GM19455 (cell line): Measurements from ENCODE around the gene CRACR2A.

ENCODE experiments used
- ATAC-seq: cut with Tn5 transposase; IDR thresholded peaks from one replicate; pipeline ENCODE4 v1.9.1; 2021; ENCODE audit not compliant: unreplicated experiment

The CRACR2A gene, protein sequence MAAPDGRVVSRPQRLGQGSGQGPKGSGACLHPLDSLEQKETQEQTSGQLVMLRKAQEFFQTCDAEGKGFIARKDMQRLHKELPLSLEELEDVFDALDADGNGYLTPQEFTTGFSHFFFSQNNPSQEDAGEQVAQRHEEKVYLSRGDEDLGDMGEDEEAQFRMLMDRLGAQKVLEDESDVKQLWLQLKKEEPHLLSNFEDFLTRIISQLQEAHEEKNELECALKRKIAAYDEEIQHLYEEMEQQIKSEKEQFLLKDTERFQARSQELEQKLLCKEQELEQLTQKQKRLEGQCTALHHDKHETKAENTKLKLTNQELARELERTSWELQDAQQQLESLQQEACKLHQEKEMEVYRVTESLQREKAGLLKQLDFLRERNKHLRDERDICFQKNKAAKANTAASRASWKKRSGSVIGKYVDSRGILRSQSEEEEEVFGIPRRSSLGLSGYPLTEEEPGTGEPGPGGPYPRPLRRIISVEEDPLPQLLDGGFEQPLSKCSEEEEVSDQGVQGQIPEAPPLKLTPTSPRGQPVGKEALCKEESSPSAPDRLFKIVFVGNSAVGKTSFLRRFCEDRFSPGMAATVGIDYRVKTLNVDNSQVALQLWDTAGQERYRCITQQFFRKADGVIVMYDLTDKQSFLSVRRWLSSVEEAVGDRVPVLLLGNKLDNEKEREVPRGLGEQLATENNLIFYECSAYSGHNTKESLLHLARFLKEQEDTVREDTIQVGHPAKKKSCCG

DNA sequence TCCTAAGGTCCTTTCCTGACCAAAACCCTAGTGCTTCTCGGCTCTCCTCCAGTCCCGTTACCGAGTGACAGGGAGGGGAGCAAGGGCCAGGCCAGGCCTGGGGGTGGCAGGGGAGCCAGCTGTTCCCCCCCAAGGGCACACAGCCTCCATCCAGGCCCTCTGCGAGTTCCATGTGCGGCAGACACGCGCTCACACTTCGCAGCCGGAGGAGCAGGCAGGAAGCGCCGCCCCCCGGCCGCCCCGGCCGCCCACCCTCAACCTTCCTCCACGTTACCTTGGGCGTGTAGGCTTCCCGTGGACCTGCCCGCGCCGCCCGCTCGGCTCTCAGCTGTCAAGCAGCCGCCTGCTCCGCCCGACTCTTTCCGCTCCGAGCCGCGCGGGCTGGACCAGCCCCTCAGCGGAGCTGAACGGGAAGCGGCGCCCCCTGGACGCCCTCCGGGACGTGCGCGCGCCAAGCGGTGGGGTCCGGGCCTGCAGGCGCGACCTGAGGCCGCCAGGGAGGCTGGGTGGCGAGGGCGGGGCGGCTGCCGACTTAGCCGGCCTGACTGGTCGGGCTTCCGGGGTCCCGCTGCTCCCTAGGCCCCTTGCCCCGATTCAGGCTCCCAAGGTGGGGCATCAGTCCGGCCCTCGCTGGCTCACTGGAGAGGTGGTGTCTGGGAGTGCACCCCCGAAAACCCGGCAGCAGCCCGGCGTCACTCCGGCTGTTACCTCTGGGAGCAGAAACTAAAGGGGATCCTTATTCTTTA, at the start of gene CRACR2A:
CRACR2A (minus strand) TSS at position 369 of the 746 bp plus-strand sequence. CDS start 56,110 bp downstream, outside the sequence.
- ATAC-seq = peak; percentile 85

DNA sequence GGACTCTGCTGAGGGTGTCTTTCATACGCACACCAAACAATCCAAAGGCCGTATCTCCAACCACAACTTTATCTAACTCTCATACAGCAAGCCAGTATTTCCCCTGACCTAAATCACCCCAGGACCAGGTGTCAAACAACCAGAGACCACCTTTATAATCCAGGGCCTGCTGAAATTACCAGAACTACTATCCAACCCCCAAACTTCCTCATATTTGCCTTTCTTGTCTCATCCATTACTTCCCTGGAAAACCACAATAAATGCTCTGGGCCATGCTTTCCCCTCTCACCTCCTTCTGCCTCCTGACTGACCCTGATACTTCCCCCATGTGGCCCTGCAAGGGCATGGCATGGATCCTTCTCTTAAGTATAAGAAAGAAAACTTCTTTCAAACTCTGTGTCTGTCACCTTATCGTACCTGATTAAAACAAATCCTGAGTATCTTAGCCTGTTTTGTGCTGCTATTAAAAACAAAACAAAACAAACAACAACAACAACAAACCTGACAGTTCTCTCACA, 44.7 kb upstream of the CRACR2A start:
- no peak for ATAC-seq

DNA sequence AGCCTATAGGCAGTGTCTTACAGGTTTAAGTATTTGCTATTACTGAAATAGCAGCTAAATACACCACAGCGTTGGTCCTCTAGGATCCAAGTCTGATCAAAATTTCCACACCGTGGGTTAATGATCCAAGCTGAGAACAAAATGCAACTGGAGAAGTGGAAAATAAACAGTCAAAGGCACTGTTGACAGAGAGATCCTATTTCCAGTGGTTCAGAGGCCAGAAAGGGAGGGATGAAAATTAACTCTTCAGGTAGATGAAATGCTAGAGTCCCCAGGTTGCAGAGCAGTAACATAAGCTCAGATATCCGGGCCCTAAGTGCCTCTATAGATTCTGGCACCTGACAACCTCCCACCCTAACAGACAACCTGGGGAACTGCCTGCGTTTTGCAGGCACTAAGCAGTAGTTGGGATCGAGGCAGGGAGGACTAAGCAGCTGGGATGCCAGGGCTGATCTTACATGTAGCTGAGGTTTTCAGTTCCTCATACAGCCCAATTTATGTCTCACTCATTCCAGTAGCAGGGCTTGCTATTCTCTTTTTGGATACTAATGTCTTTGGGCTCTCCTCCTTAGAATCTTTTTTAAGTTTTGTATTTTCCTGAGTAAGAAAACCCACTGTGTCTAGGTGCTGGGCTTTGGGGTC, 42.7 kb upstream of the CRACR2A start:
- no peak for ATAC-seq

DNA sequence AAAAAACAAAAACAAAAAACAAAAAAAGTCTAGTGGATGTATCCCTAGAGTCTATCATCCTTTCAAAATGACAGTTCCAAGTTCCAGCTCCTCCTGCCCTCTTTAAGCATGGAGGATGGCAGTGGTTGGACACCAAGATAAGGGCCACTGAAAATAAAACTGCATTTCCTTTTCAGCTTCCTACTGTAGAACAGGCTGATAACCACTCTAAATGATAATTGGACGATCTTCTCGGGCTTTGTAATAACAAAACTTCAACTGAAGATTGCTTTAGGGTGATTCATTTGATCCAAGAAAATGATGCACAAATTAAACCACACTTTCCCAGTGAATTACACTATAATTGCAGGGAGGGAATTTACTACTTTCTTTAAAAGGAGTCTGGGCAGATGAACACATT, 42.2 kb upstream of the CRACR2A start:
- ATAC-seq = no peak

DNA sequence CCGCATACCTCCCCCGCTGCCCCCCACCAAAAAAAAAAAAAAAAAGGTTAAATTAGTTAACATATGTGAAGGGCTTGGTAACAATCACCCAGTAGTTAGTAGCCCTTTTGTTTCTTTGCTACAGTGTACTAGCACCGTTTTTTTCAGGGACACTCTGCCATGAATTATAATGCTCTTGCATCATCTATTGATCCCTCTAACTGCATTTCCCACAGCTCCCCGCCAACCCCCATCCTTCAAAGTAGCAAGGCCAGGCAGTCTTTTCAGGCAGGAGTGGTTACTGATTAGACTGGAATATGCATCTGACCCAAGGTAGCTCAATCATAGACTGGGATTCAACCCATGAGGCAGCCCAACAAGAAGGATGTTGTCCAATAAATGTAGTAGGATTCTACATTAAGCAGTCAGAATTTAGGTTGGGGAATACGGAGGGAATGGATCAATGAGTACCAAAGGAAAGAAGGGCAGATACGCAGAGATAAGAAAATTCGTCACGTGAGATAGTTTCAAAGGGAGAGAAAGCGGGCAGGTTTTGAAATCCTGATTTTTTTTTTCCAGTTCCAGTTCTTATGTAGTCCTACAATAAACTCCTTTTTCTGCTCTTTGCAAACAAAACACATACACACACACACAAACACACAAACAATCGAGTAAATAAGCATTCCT, 39.8 kb upstream of the CRACR2A start:
- no peak for ATAC-seq

DNA sequence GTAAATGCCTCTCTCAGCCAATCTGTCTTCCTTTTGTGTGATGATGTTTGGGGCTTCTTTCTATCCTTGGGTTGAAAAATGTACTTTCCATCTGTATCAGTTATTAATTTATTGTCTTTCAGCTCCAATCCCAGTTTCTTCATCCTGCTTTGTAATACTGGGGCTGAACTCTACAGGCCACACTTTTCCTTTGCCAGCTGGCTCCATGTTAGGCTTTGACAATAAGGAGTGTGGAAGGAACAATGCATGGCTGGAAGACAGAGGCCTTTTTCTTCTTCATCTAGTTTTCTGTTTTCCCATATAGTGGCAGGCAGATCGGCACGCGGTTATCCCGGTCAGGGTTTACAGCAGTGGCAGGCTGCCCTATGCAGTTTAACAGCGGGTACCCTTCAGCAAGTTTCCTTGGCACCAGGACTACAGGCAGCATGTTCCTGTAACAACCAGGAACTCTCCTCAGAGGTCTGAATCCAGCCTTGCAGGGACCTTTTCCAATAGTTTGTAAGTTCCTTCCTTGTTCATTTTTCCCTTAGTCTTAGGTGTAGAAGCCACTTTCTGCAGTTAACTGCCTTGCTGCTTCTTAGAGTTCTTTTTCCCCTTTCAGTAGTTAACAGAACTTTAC, 38.5 kb upstream of the CRACR2A start:
- no peak for ATAC-seq

DNA sequence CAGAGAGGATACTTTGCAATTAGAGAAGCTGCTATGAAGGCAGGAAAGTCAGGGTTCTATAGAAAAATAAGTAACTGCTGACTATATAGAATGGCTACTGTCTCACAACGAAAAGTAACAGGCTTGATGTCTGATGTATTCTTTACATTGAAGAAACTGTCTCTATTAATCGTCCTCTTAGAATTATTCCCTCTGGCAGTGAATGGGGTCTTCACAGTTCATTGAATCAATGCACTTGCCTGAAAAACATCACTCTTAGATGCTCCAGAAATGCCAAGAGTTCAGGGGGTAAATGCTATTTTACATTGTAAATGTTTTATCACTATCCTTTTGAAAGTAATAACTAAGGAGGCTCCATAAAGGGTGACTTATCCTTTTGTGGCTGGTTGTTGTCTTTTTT, 37.7 kb upstream of the CRACR2A start:
- ATAC-seq = no peak

DNA sequence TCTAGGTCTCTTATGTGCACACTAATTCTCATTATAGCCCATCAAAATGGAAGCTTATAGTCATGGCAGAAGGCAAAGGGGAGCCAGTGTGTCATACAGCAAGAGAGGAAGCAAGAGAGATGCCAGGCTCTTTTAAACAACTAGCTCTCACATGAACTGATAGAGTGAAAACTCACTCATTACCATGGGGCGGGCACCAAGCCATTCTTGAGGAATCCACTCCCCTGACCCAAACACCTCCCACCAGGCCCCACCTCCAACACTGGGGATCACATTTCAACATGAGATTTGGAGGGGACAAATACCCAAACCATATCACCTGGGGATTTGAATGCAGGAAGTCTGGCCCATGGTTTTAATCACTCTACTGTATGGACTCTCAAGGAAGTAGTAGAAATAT, 36.9 kb upstream of the CRACR2A start:
- no peak for ATAC-seq

DNA sequence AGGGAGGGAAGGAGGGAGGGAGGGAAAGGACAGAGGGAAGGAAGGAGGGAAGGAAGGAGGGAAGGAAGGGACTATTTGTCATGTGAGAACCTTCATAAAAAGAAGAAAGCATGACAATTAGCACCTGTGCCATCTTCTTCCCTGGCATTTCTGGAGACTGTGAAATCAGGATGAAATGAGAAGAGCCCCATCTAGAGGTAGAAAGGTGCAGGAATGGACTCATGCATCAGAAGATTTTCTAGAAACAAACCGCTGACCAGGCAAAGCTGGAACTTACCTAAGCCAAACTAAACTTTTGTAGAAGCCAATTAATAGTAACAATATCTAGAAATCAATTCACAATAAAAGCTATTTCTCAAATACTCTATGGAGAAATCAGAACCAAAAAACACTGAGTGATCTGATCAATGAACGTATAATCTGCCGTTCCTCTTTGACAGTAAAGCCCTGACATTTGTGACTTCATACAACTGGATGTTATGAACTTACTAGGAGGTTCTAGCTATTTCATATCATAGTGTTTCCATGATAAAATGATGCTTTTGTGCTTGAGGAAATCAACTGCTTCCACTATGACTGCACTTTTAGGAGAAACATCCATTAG, 24.4 kb upstream of the CRACR2A start:
- no peak for ATAC-seq

DNA sequence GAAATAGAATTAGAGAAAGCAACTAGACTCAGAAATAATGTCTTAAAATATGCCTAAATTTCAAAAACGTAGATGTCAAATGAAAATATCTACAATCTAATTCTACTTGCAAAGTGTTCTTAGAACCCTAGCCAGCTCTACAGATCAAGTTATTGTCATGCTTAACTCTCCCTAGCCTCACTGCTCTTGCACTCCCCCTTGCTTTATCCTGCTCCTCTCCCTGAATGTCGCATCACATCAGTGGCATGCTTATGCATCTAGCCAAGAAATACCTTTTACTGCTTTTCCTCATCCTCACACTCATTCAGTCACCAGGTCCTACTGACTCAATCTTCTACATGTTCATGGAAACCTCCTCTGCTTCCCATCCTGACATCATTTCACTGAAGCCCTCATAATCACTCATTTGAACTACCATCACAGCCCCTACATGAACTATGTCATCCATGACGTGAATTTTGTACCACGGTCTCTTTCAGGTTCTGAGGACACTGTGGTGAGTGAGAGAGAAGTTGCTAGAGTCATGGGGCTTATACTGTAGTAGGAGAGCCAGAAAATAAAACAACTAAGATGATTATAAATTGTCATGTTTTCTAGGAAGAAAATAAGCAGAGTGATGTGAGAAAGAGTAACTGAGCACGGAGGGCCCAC, 22.6 kb upstream of the CRACR2A start:
- ATAC-seq = no peak

DNA sequence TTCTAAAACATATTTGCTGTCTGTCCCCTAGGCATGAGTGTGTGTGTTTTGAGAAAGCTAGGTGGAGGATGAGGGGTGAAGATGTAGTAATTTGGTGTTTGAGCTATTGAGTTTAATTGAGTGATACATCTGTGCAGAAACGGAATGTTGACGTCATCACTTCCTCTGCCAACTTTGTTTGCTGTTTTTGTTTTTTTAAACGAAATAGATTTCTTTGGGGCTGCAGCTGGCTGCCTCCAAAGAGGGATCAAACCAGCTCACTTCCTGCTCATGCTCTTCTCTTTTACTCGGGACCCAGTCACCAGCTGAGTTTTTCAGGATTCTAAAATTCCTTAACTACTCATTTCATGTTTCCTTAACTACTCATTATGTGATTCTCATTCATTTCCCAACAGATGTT, 19.5 kb upstream of the CRACR2A start:
- no peak for ATAC-seq

DNA sequence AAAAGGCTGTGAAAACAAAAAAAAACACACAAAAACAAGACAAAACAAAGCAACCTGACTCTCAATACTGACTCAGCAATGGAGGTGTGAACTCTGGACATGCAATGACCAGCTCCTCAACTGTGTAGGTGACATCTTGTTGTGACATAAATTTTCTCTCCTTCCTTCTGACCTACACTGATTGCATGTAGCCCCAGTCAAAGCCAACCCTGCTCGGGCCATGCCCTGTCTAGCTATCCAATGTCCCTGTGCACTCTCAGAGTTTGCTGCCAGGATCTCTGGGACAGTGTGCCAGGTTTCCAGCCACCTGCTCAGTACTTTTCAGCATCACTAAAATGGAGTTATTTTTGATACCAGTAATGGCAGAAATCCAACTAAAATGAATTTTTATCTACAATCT, 18.9 kb upstream of the CRACR2A start:
- ATAC-seq = no peak

DNA sequence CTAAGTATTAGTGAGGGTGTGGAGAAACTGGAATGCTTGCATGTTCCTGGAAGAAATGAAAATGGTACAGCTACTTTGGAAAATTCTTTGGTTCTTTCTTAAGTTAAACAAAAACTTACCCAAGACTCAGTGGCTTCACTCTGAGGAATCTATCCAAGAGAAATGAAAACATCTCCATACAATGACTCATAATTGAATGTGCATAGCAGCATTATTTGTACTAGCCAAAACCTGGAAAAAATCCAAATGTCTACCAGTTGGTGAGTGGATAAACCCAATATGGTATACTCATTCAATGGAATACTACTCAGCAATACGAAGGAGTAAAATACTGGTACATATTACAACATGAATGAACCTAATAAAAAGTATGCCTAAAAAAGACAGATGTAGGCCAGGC, 18.0 kb upstream of the CRACR2A start:
- no peak for ATAC-seq

DNA sequence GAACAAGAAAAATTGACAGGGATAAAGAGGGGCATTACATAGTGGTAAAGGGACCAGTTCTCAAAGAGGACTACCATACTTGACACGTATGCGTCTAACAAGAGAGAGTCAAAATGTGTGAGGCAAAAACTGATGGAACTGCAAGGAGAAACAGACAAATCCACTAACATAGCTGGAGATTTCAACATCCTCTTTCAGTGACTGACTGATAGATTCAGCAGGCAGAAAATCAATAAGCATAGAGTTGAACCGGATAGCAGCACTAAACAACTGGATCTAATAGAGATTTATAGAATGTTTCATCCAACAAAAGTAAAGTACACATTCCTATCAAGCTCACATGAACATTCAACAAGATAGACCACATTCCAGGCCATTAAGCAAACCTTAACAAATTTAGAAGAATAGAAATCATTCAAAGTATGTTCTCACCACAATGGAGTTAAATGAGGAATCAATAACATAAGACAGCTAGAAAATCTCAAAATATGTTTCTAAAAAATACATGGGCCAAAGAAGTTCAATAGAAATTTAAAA, 16.1 kb upstream of the CRACR2A start:
- ATAC-seq = no peak

DNA sequence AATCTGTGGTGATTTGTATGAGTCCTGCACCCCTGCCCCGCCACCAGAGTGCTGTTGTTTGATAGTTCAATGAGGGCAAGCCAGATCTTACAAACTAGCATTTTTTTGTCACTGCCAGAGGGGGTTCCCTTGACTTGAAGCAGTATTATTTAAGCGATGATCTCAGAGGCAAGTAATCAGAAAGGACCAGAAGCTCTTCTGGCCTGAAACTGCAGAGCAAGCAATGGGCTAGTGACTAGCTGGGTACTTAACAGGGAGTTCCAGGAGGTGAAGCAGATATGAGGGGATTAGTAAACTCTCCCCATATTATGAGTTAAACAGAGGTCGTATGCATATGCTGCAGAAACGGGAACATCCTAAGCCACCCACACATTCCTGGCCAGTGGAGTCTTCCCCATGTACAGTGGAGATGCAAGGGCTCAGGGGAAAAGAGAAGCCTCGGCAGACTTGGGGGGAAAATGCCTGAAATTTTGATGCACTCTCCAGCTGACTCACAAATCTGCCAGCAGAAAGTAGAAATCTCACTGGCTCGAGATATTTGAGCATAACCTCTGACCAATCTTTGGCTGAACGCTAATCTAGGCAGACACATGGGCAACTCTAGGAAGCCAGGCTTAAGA, 8.3 kb upstream of the CRACR2A start:
- ATAC-seq = no peak

DNA sequence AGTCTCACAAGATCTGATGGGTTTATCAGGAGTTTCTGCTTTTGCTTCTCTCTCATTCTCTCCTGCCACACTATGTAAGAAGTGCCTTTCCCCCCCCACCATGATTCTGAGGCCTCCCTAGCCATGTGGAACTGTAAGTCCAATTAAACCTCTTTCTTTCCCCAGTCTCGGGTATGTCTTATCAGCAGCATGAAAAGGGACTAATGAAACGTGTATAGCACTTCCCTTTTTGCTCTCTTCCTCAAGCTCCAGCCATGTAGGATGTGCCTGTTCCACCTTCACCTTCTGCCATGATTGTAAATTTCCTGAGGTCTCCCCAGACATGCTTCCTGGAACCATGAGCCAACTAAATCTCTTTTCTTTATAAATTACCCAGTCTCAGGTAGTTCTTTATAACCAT, 7.0 kb upstream of the CRACR2A start:
- no peak for ATAC-seq

DNA sequence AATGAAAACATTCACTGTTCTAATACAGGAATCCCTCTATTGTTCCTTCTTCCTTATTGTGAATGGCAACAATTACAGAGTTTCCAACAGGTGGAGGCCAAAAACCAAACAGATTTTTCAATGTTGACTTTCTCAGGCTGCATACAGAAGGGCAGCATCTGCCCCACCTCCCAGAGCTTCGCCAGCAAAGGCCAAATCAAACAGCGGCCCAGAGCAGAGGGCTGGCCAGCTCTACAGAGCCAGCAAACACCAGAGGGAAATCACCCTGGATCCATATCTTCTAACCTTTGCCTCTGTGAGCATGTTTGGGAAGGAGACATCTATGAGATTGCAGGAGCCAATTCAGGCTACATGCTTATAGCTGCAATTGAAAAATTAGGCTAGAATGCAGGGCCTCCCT, 4.4 kb upstream of the CRACR2A start:
- no peak for ATAC-seq

DNA sequence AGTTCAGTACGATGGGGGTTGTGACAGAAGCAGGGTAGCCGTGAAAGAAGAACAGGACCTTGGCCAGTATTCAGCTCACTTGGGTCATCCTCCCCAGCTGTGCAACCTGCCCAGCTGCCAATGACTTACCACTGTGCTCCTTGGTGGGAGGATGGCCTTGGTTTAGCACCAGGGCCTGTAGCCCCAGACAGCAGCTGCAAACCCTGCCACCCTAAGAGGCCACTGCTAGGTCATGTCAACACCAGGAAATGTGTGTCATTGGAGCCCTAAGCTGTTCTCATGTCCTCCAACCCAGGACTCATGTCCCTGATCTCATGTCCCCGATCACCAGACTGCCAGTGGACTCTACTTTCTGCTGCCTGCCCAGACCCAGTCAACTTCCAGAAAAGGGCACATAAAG, 3.0 kb upstream of the CRACR2A start:
- no peak for ATAC-seq
